Spleen (tissue), 11 donors: Measurements from ENCODE around the gene KLF15. TPM values are rescaled to one million over a fixed set of nuclear protein-coding genes. Genes with fewer than 3 reads are reported as not detected.

Experiments
- DNase-seq: peaks from one replicate; pipeline ENCODE4 v3.0.0-alpha.2; 2020
- H3K27ac ChIP-seq, 8 donors: fragments of 200-600 bp; sonication (generic) in 7 of 8; 1 replicate in 4 of 8; 2 replicates in 4 of 8; pipeline versions ENCODE4 v1.5.0 to v1.8.0; 2016 to 2021; ENCODE audit warnings: inconsistent platforms in 4 of 8, mild to moderate bottlenecking in 4 of 8, moderate library complexity in 1 of 8
- H3K27me3 ChIP-seq, 7 donors: fragments of 200-600 bp; sonication (generic) in 6 of 7; replicated peaks in 1 of 7; 1 replicate in 4 of 7; 2 replicates in 3 of 7; pipeline versions ENCODE4 v1.5.0 to v1.8.0; 2016 to 2021; ENCODE audit warnings: inconsistent platforms in 3 of 7, mild to moderate bottlenecking in 1 of 7
- H3K36me3 ChIP-seq, 6 donors: fragments of 200-600 bp; sonication (generic) in 5 of 6; 1 replicate in 4 of 6; 2 replicates in 2 of 6; pipeline versions ENCODE4 v1.5.0 to v1.8.0; 2016 to 2021; ENCODE audit warnings: inconsistent platforms in 2 of 6
- H3K4me1 ChIP-seq, 6 donors: fragments of 200-600 bp; sonication (generic) in 5 of 6; 1 replicate in 3 of 6; 2 replicates in 3 of 6; pipeline versions ENCODE4 v1.5.0 to v1.8.0; 2016 to 2021; ENCODE audit warnings: inconsistent platforms in 3 of 6
- H3K4me3 ChIP-seq, 8 donors: fragments of 200-600 bp; sonication (generic) in 7 of 8; 1 replicate in 4 of 8; 2 replicates in 4 of 8; pipeline versions ENCODE4 v1.5.0 to v1.8.0; 2016 to 2021; ENCODE audit warnings: inconsistent platforms in 4 of 8, mild to moderate bottlenecking in 4 of 8, moderate library complexity in 2 of 8
- H3K9me3 ChIP-seq, 8 donors: fragments of 200-600 bp; sonication (generic) in 7 of 8; 1 replicate in 4 of 8; 2 replicates in 4 of 8; pipeline versions ENCODE4 v1.5.0 to v1.8.0; 2016 to 2021; ENCODE audit warnings: inconsistent platforms in 4 of 8
- POLR2A ChIP-seq, 3 donors: fragments of 450-650 bp; IDR thresholded peaks; one replicate each; pipeline ENCODE4 v1.5.1; 2017; ENCODE audit warnings: antibody characterized with exemption in 3 of 3, mild to moderate bottlenecking in 1 of 3
- POLR2AphosphoS5 ChIP-seq, 3 donors: sonication (generic); formaldehyde crosslinking; IDR thresholded peaks; one replicate each; pipeline ENCODE4 v1.5.1; 2017; ENCODE audit warnings: antibody characterized with exemption in 3 of 3
- WGBS, 5 donors: extraction: QIAGEN DNeasy Blood & Tissue Kit in 3 of 5; methylation state at CpG; one replicate each; pipeline versions ENCODE4 v1.1.5 to v1.1.7; 2013 to 2018; 5-methylcytosine and 5-hydroxymethylcytosine counted together
- intact Hi-C: fragments of 100-400 bp; cut with DNase I; formaldehyde crosslinking; loops from one replicate; pipeline ENCODE4 v1.15.0; 2023; ENCODE audit warnings: low total_unique reads
- polyA plus RNA-seq, 3 donors: library from polyadenylated mRNA; stranded (reverse); fragments of 200-250 nt; gene quantifications; one replicate each; pipeline ENCODE4 v1.2.1, GENCODE V29; 2013
- total RNA-seq, 7 donors: library from RNA; depleted of rRNA in 3 of 7; stranded (reverse); fragments of >200 nt in 3 of 7; fragmentation: NEBNext Ultra II Directional in 4 of 7; extraction: Animal tissue kit (Norgen Biotek cat#: 25700) in 4 of 7; gene quantifications; one replicate each; pipeline versions ENCODE4 v1.1.0 to v1.2.1, GENCODE V29; 2016 to 2021
- TF ChIP-seq, protein P1 (sequence below), 11 experiments: fragments of 200-600 bp in 7 of 11; fragments of 450-650 bp in 4 of 11; sonication (generic) in 4 of 11; IDR thresholded peaks in 8 of 11; conservative IDR thresholded peaks in 3 of 11; 1 replicate in 7 of 11; 2 replicates in 4 of 11; pipeline versions ENCODE4 v1.4.0 to v1.8.0; 2016 to 2021; ENCODE audit warnings: antibody characterized with exemption in 11 of 11, inconsistent platforms in 4 of 11, mild to moderate bottlenecking in 1 of 11
- donor health status: healthy with polysubstance abuse.
- donor health status: DM: no; HTN: no; CAD: no; lungs with moderate emphysema.
- donor health status: DM: no; HTN: no; CAD: no.
- donor health status: Bipolar disorder and iron deficiency.
- donor health status: healthy.
- donor health status: DM: no; HTN: no; CAD: no.
- donor health status: DM: yes; HTN: yes; CAD: no.

The KLF15 gene
- total and polyA plus RNA-seq, 10 donors = 0.57 to 9.5 (median 3.3) TPM

DNA sequence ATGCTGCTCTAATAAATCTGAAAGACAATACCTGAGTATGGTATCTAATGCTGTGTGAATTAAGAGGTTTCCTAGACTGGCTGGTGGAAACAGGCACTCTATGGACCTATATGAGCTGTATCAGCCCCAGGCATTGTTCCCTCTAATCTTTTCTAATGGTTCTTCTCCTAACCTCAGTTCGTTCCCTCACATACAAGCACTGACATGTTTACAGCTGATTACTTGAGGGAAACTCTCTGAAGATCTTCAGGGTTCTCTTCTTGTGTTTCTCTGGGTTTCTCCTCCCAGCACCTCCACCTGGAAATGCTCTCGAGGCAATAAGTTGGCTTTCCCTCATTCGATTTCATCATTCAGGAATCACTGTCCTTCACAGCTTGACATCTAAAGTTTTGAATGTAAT lies 52.9 kb downstream of the KLF15 start:
- Histone ChIP-seq H3K4me1 (no peaks in the 10 kb centered on the region), H3K4me3 (no peak overlapping the region), H3K27me3 (peaks cover 0 to 9% (median 0%) of the 10 kb centered on the region in 7 donors), H3K9me3 (peaks cover 4 to 30% (median 25%) of the 10 kb centered on the region in 8 donors), H3K36me3 (no peaks in the 10 kb centered on the region), H3K27ac (no peak overlapping the region)
- no peak for DNase-seq
- TF ChIP-seq POLR2AphosphoS5 (IDR thresholded peaks at IDR 0.05) = no peak
- TF ChIP-seq, protein P1, sequence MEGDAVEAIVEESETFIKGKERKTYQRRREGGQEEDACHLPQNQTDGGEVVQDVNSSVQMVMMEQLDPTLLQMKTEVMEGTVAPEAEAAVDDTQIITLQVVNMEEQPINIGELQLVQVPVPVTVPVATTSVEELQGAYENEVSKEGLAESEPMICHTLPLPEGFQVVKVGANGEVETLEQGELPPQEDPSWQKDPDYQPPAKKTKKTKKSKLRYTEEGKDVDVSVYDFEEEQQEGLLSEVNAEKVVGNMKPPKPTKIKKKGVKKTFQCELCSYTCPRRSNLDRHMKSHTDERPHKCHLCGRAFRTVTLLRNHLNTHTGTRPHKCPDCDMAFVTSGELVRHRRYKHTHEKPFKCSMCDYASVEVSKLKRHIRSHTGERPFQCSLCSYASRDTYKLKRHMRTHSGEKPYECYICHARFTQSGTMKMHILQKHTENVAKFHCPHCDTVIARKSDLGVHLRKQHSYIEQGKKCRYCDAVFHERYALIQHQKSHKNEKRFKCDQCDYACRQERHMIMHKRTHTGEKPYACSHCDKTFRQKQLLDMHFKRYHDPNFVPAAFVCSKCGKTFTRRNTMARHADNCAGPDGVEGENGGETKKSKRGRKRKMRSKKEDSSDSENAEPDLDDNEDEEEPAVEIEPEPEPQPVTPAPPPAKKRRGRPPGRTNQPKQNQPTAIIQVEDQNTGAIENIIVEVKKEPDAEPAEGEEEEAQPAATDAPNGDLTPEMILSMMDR (IDR thresholded peaks at IDR 0.05 in 8 of 11, conservative IDR thresholded peaks at IDR 0.05 in 3 of 11) = no peak
- TF ChIP-seq POLR2A (IDR thresholded peaks at IDR 0.05) = no peak
- WGBS, 5 donors = 81 to 94% (median 91%) methylated on average over 3 of the region's 3 CpGs
- intact Hi-C loops = no loop called here

DNA sequence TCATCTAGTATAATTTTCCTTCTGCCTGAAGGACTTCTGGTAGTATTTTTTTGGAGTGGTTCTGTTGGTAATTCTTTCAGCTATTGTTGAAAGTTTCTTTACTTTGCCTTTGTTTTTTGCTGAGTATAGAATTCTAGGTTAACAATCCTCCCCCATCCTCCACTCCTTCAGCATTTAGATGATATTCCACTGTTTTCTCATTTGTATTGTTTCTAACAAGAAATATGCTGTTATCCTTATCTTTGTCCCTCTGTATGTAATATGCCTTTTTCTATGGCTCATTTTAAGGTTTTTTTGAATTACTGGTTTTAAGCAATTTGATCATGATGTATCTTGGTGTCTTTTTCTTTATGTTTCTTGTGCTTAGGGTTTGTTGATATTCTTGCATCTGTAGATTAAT lies 53.9 kb downstream of the KLF15 start:
- H3K4me1 ChIP-seq = no peaks in the 10 kb centered on the region
- H3K4me3 ChIP-seq = no peak overlapping the region
- DNase-seq = no peak
- TF ChIP-seq, protein P1 (IDR thresholded peaks at IDR 0.05 in 8 of 11, conservative IDR thresholded peaks at IDR 0.05 in 3 of 11) = no peak
- no peak for TF ChIP-seq POLR2AphosphoS5 (IDR thresholded peaks at IDR 0.05)
- no peak for TF ChIP-seq POLR2A (IDR thresholded peaks at IDR 0.05)
- intact Hi-C loops = no loop called here
- no peak overlapping the region for H3K27ac ChIP-seq
- H3K9me3 ChIP-seq = peaks cover 4 to 30% (median 25%) of the 10 kb centered on the region in 8 donors
- no peaks in the 10 kb centered on the region for H3K36me3 ChIP-seq
- peaks cover 0 to 9% (median 0%) of the 10 kb centered on the region in 7 donors for H3K27me3 ChIP-seq

DNA sequence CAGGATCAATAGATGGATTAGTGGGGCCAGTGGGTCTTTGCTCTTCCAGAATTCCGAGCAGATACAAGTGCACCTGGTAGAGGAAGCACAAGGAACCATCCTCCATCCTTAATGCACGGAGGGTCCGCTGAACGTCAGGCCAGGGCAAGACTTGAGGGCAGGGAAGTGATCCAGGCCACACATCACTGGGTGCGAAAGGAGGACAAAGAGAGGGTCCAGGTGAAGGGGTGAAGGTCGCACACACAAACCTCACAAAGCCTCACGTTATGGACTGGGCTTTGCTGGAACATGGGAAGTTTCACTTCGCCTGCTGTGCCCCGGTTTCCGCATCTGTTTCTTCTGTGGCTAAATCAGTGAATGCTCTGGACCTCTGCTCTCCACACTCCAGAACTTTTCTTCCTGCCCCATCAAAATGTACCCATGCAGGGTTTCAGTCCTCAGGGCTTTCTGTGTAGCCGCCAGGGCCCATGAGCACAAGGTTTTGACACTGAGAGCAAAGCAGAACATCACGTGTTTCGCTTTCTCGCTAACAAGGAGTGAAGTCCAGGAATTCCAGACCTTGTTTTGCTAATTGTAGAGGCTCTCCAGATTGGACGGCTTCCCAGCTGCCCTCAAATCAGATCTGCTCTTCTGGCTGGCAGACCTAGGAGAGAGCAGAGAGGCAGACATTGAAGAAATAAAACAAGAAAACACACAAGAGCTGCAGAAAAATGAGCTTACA lies 56.3 kb downstream of the KLF15 start:
- H3K9me3 ChIP-seq = peaks cover 4 to 30% (median 25%) of the 10 kb centered on the region in 8 donors
- H3K27me3 ChIP-seq = peaks cover 0 to 4% (median 0%) of the 10 kb centered on the region in 7 donors
- no peak overlapping the region for H3K4me3 ChIP-seq
- WGBS, 5 donors = 82 to 87% (median 84%) methylated on average over 15 of the region's 15 CpGs
- peak; percentile 56 for DNase-seq
- no peaks in the 10 kb centered on the region for H3K36me3 ChIP-seq
- TF ChIP-seq, protein P1 (IDR thresholded peaks at IDR 0.05 in 8 of 11, conservative IDR thresholded peaks at IDR 0.05 in 3 of 11) = no peak
- TF ChIP-seq POLR2A (IDR thresholded peaks at IDR 0.05) (no peak), POLR2AphosphoS5 (IDR thresholded peaks at IDR 0.05) (no peak)
- intact Hi-C loops = no loop called here
- no peak overlapping the region for H3K27ac ChIP-seq
- no peaks in the 10 kb centered on the region for H3K4me1 ChIP-seq

DNA sequence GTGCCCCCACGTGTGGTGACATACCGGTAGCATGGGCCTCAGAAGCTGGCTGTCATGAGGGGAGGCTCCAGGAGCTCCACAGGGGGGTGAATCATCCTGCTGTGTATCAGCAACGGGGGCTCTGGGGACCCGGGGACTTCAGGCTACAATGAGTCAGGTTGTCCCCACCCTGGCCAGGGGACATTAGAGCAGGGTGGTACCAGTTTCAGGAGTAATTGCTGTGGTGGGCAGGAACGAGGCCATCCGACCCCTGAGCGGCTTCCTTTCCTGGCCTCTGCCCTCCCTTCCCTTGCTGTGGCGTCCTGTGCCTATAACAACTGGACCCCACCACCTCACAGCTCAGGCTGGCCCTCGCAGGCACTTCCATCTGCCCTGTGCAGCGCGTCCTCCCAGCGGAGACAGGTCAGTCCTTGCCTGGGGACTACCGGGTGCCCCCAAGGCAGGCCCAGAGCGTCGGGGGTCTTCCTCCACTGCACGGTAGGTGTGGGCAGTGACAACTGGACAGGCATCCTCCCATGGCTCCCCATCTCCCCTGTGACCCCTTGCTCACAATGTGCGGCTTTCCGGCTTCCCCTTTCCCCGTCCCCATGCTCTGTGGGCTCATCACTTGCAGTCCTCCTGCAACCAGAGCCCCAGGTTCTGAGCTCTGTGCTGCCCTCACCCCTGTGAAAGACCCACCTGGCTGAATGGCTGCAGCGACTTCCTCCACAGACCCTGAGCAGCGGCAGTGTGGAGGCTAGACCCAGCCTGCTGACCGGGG lies 57.0 kb downstream of the KLF15 start:
- TF ChIP-seq, protein P1 (IDR thresholded peaks at IDR 0.05 in 8 of 11, conservative IDR thresholded peaks at IDR 0.05 in 3 of 11) = no peak
- TF ChIP-seq POLR2A (IDR thresholded peaks at IDR 0.05) (no peak), POLR2AphosphoS5 (IDR thresholded peaks at IDR 0.05) (no peak)
- Histone ChIP-seq H3K36me3 (no peaks in the 10 kb centered on the region), H3K4me3 (no peak overlapping the region), H3K4me1 (no peaks in the 10 kb centered on the region), H3K9me3 (peaks cover 4 to 30% (median 25%) of the 10 kb centered on the region in 8 donors), H3K27me3 (peaks cover 0 to 4% (median 0%) of the 10 kb centered on the region in 7 donors), H3K27ac (no peak overlapping the region)
- 82 to 90% (median 86%) methylated on average over 18 to 22 of the region's 22 CpGs for WGBS, 5 donors
- intact Hi-C loops = no loop called here
- peak; percentile 66 for DNase-seq
